HG03135 (cell line): ENCODE measurements around the gene ADAMTS20.
"Not testable (repeated sequence)": the region's sequence is repeated elsewhere in the genome, so short reads cannot be mapped to it uniquely, and the experiment has no call there.

Source experiments
- ATAC-seq: cut with Tn5 transposase; IDR thresholded peaks from one replicate; pipeline ENCODE4 v1.9.1; 2021; ENCODE audit warnings: mild to moderate bottlenecking, moderate library complexity; ENCODE audit not compliant: unreplicated experiment

Gene ADAMTS20

GRCh38 chr12:43362910-43363694 is 188.9 kb downstream of the ADAMTS20 start:
- no peak for ATAC-seq

- no peak for ATAC-seq
Observed at GRCh38 chr12:43361031-43361710, 190.8 kb downstream of the ADAMTS20 start.

GRCh38 chr12:43360001-43360400 is 192.0 kb downstream of the ADAMTS20 start:
- ATAC-seq, result not testable (repeated sequence)

- ATAC-seq, result no peak
Observed at GRCh38 chr12:43357141-43357540, 194.9 kb downstream of the ADAMTS20 start.

GRCh38 chr12:43352001-43352400 is 200.0 kb downstream of the ADAMTS20 start:
- no peak for ATAC-seq

- ATAC-seq, result no peak
Observed at GRCh38 chr12:43349863-43350262, 202.1 kb downstream of the ADAMTS20 start.

- ATAC-seq, result no peak
Observed at GRCh38 chr12:43348221-43348620, 203.8 kb downstream of the ADAMTS20 start.

- no peak for ATAC-seq
Observed at GRCh38 chr12:43347026-43347425, 205.0 kb downstream of the ADAMTS20 start.

- ATAC-seq, result no peak
Observed at GRCh38 chr12:43345023-43345422, 207.0 kb downstream of the ADAMTS20 start.

- ATAC-seq, result not testable (repeated sequence)
Observed at GRCh38 chr12:43341785-43342313, 210.2 kb downstream of the ADAMTS20 start.

- peak; percentile 50 for ATAC-seq
Observed at GRCh38 chr12:43338848-43339526, 213.0 kb downstream of the ADAMTS20 start.

- ATAC-seq, result peak; percentile 65
Observed at GRCh38 chr12:43337571-43338444, 214.2 kb downstream of the ADAMTS20 start.

- ATAC-seq, result no peak
Observed at GRCh38 chr12:43336962-43337555, 214.9 kb downstream of the ADAMTS20 start.

GRCh38 chr12:43333644-43334043 is 218.4 kb downstream of the ADAMTS20 start:
- no peak for ATAC-seq

GRCh38 chr12:43332977-43333640 is 218.9 kb downstream of the ADAMTS20 start:
- ATAC-seq, result no peak

- ATAC-seq, result no peak
Observed at GRCh38 chr12:43331935-43332334, 220.1 kb downstream of the ADAMTS20 start.

GRCh38 chr12:43329375-43329774 is 222.6 kb downstream of the ADAMTS20 start:
- ATAC-seq, result no peak

- no peak for ATAC-seq
Observed at GRCh38 chr12:43325786-43326185, 226.2 kb downstream of the ADAMTS20 start.

- no peak for ATAC-seq
Observed at GRCh38 chr12:43320281-43320680, 231.7 kb downstream of the ADAMTS20 start.

GRCh38 chr12:43318021-43318420 is 234.0 kb downstream of the ADAMTS20 start:
- ATAC-seq, result no peak
